ENCODE measurements around the gene SEPTIN1. TPM values are rescaled to one million over a fixed set of nuclear protein-coding genes. Genes with fewer than 3 reads are reported as not detected.

Gene SEPTIN1
- total RNA-seq, 1 donor from 2014 or later: 11.5 TPM

GRCh38 chr16:30377050-30377811 lies 5.1 kb downstream of the SEPTIN1 start:
- no peak for DNase-seq (ENCODE audit: low spot score)

- no peak for DNase-seq (ENCODE audit: low spot score)
Measured at GRCh38 chr16:30376461-30376902, 5.9 kb downstream of the SEPTIN1 start.

- no peak for DNase-seq (ENCODE audit: low spot score)
Measured at GRCh38 chr16:30375864-30376263, 6.5 kb downstream of the SEPTIN1 start.

GRCh38 chr16:30374538-30374937 lies 7.8 kb downstream of the SEPTIN1 start, which contains the start of gene MYL11:
TSS of gene MYL11 (plus strand) at chr16:30374802. CDS start at chr16:30374858, 56 bp downstream.
- no peak for DNase-seq (ENCODE audit: low spot score)

- no peak for DNase-seq (ENCODE audit: low spot score)
Measured at GRCh38 chr16:30372725-30373124, 9.6 kb downstream of the SEPTIN1 start.

GRCh38 chr16:30372038-30372712 lies 10.2 kb downstream of the SEPTIN1 start:
- DNase-seq (ENCODE audit: low spot score): no peak

GRCh38 chr16:30371248-30371816 lies 11.0 kb downstream of the SEPTIN1 start:
- no peak for DNase-seq (ENCODE audit: low spot score)

GRCh38 chr16:30370456-30371247 lies 11.7 kb downstream of the SEPTIN1 start, which contains the start of gene TBC1D10B:
TSS of gene TBC1D10B (minus strand) at chr16:30370494. CDS start at chr16:30370183, 311 bp downstream.
- peak; percentile 99 for DNase-seq (ENCODE audit: low spot score)

- no peak for DNase-seq (ENCODE audit: low spot score)
Measured at GRCh38 chr16:30369938-30370455, 12.4 kb downstream of the SEPTIN1 start.

- DNase-seq (ENCODE audit: low spot score): no peak
Measured at GRCh38 chr16:30369091-30369937, 13.0 kb downstream of the SEPTIN1 start.

GRCh38 chr16:30368792-30369090 lies 13.6 kb downstream of the SEPTIN1 start:
- no peak for DNase-seq (ENCODE audit: low spot score)

GRCh38 chr16:30368122-30368791 lies 14.1 kb downstream of the SEPTIN1 start:
- DNase-seq (ENCODE audit: low spot score): no peak

GRCh38 chr16:30367349-30368009 lies 14.9 kb downstream of the SEPTIN1 start:
- DNase-seq (ENCODE audit: low spot score): no peak

- DNase-seq (ENCODE audit: low spot score): no peak
Measured at GRCh38 chr16:30366511-30366910, 15.8 kb downstream of the SEPTIN1 start.

- DNase-seq (ENCODE audit: low spot score): no peak
Measured at GRCh38 chr16:30365200-30365599, 17.2 kb downstream of the SEPTIN1 start.

- no peak for DNase-seq (ENCODE audit: low spot score)
Measured at GRCh38 chr16:30361180-30361579, 21.2 kb downstream of the SEPTIN1 start.

- DNase-seq (ENCODE audit: low spot score): no peak
Measured at GRCh38 chr16:30359871-30360170, 22.5 kb downstream of the SEPTIN1 start.

- DNase-seq (ENCODE audit: low spot score): no peak
Measured at GRCh38 chr16:30358990-30359870, 23.1 kb downstream of the SEPTIN1 start.

- DNase-seq (ENCODE audit: low spot score): no peak
Measured at GRCh38 chr16:30358577-30358936, 23.8 kb downstream of the SEPTIN1 start.

All from mucosa of gallbladder (tissue), 1 donor.